GM21576 (cell line): ENCODE results near the gene SLC25A45.

Experiments
- ATAC-seq: cut with Tn5 transposase; IDR thresholded peaks from one replicate; pipeline ENCODE4 v1.9.1; 2021; ENCODE audit warnings: mild to moderate bottlenecking, moderate library complexity; ENCODE audit not compliant: unreplicated experiment

SLC25A45 gene

DNA sequence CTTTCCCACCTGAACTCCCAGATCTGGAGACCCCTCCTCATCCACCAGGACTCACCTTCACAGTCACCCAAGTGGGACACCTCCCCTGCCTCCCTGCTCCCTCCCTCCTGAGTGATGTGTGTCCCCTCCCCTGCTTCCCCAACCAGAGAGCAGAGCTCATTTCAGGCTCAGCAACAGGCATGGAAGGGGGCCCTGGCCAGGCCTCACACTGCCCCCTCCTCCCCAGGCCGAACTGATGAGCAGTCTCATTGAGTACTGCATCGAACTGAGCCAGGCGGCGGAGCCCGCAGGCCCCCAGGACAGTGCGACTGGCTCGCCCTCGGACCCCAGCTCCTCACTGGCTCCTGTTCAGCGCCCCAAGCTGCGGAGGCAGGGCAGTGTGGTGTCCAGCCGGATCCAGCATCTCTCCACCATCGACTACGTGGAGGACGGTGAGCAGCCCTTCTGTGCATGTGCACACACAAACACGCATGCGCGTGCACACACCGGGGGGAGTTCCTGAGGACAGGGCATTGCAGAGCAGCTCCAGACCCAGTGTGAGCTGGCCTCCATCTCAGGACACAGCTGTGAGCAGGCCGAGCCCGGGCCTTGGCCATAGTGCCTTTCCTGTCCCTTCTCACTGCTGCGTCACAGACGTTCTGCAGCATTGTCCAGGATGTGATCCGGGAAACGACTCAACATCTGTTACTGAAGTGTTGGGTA is 22.3 kb upstream of the SLC25A45 start:
- ATAC-seq = no peak

DNA sequence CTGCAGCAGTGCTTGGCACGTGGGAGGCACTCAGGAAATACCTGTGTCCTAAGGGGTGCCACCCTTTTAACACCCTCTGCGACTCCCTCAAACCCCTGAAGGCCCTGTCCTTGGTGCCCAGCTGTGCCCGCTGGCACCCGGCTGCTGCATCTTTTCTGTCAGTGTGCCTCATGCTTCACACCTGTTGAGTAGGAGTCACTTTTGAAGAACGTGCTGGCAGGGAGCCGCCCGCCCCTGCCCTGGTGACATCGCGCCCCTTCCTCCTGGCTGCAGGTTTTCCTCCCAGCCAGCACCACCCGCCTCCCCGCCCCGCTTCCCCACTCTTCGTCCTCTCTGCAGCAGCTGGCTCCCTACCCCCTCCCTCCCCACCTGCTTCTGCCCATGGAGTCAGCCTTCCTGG is 21.8 kb upstream of the SLC25A45 start:
- ATAC-seq = no peak

DNA sequence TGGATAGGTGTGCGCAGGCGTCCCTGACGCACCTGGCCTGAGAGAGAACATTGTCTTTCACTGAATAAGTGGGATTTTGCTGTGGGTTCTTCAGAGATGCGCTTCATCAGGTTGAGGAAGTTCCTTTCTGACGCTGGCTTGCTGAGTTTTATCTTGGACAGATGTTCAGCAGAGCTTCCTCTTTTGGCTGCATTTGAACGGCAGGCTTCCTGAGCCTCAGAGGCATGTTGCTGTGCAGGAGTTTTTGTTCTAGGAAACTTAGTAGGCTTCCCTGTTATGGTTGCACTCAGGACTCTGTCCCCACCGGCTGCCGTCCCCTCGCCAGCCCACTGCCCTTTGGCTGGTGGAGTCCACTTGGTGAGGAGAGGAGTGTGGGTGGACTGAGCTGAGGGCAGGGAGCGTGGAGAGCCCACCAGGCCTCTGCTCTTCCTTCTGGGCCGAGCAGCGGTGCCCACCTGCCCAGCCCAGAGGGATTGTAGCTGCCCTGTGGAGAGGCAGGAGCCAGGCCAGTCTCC is 21.2 kb upstream of the SLC25A45 start:
- no peak for ATAC-seq

DNA sequence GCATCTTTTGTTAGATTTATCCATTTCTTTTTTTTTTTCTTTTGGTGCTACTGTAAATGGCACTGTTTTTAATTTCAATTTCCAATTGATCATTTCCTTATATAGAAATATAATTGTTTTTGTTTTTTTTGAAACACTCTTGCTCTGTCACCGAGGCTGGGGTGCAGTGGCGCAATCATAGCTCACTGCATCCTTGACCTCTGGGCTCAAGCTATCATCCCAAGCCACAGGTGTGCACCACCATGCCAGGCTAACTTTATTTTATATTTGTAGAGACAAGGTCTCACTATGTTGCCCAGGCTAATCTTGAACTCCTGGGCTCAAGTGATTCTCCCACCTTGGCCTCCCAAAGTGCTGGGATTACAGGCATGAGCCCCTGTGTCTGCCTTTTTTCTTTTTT is 20.3 kb upstream of the SLC25A45 start:
- no peak for ATAC-seq

DNA sequence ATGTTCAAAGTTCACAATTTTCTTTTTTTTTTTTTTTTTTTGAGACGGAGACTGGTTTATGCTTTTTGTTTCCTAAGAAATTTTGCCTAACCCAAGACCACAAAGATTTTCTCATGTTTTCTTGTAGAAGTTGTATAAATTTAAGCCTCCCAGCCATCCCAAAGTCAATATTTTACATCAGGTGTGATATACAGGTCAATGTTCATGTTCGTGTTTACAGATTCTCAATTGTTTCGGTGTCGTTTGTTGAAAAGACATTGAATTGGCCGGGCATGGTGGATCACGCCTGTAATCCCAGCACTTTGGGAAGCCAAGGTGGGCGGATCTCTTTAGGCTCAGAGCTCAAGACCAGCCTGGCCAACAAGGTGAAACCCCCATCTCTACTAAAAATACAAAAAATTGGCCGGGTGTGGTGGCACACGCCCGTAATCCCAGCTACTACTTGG is 19.4 kb upstream of the SLC25A45 start:
- no peak for ATAC-seq

- ATAC-seq = no peak
These were observed 18.8 kb upstream of the SLC25A45 start for GRCh38 chr11:65401073-65401802.

- no peak for ATAC-seq
These were observed 18.0 kb upstream of the SLC25A45 start for GRCh38 chr11:65400307-65401072.

- no peak for ATAC-seq
These were observed 17.4 kb upstream of the SLC25A45 start for GRCh38 chr11:65399845-65400244.

- no peak for ATAC-seq
These were observed 16.8 kb upstream of the SLC25A45 start for GRCh38 chr11:65399249-65399648.

- no peak for ATAC-seq
These were observed 16.0 kb upstream of the SLC25A45 start for GRCh38 chr11:65398362-65398910.

DNA sequence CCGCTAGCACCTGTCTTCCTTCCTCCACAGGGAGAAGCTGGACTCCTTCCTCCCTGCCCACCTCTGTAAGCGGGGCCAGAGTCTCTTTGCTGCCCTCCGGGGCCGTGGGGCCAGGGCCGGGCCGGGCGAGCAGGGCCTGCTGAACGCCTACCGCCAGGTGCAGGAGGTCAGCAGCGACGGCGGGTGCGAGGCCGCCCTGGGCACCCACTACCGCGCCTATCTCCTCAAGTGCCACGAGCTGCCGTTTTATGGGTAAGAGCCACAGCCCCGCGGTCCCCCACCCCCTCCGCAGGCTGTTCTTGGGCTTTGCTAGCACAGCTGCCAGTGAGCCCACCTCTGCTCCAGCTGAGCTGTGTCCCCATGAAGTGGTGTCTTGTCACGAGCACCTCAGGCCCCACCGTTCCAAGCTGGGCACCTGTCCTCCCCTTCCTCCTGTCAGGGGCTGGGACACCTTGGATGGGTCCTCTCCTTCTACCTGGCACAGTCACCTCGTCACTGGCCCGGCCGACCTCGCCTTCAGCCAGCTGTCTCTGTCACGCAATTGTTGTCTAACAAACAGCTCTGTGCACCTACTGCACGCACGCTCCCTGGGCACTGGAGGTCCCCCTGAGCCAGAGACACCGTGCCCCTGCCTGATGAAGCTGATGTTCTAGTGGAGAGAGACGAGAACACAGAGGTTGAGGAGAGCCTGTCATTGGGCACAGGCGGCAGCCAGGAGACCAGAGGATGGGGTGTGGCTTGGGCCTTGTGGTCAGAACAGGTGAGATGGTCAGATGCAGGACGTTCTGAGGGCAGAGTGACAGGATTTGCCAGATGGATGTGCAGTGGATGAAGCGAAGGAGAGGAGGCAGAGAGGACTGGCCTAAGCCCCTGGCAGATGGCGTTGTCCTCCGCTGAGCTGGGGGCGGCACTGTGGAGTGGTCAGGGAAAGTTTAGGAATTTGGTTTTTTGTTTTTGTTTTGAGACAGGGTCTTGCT is 14.6 kb upstream of the SLC25A45 start:
- no peak for ATAC-seq

GRCh38 chr11:65395961-65396530 is 13.6 kb upstream of the SLC25A45 start:
- ATAC-seq = no peak

DNA sequence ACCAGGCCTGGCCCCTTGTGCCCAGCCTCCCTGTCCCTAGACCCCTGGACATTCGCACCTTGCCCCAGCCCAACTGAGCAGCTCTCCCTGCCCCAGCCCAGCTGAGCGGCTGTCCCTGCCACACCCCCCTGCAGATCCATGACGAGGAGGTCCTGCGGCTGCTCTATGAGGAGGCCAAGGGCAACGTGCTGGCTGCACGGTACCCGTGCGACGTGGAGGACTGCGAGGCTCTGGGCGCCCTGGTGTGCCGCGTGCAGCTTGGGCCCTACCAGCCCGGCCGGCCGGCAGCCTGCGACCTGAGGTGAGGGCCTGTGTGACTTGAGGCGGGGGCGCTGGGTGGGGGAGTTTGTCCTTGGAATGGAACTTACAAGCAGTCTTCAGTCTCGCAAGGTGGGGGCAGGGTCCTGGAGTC is 11.7 kb upstream of the SLC25A45 start:
- ATAC-seq = no peak

GRCh38 chr11:65393513-65394079 is 11.2 kb upstream of the SLC25A45 start:
- ATAC-seq = no peak

- ATAC-seq = no peak
These were observed 10.5 kb upstream of the SLC25A45 start for GRCh38 chr11:65392899-65393298.

- ATAC-seq = no peak
These were observed 9.9 kb upstream of the SLC25A45 start for GRCh38 chr11:65392186-65392829.

DNA sequence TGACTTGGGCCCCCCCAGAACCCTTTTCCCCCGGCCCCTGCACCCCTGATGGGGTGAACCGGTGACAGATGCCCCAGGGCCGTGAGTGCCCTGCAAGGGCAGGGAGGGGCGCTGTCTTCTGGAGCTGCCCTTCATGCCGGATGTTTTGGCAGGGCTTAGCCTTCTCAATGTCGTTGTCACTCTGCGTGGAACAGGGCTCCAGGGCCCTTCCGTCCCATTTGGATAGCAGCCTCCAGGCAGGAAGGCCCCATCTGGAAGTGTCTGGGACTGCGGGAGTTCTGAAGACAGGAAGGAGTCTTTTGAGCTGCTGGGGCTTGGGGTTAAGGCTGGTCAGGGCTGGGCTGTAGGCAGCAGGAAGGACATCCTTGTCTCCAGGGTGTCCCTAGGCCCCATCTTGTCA is 8.6 kb upstream of the SLC25A45 start:
- no peak for ATAC-seq

DNA sequence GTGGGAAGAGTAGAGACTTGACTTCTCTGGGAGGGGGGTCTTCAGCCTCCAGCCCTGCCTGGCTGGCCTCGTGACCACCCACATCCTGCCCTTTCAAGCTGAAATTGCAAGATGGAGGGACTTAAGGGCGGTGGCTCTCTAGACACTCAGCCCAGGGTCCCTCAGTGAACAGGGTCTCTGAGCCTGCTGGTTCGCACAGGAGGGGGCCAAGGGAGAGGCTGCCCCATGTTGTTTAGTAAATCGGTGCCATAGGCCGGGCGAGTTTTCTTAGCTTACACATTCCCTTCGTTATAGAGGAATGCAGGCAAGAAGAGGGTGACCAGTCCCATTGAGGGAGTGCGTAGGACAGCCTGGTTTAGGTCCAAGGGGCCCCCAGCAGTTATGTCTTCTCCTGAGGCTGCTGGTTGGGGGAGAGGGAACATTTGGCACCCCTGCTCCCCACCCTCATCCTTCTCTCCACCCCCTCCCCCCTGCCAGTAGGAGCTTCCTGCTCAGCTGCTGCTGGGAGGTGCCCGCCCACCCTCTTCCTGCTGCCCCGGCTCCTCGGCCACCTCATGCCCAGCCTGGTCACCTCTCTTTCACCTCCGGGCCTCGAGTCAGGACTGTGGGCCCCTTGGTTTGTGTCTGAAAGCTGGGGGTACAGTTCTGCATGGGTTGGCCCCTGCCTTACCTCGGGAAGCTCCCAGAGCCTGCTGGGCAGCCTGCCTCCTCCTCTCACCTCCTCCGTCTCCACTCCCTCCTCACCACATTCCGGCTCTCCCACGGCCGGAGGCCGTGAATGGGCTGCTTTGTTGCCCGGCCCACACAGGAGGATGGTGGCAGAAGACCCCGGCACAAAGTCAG is 7.9 kb upstream of the SLC25A45 start:
- ATAC-seq = no peak
